HFF-Myc (cell line): ENCODE measurements around the gene HOXA5.
A peak's percentile ranks its signal among the peaks of the same experiment; 100 is the strongest.

Experiments
- DNase-seq: peaks from one replicate; pipeline ENCODE4 v3.0.0-alpha.2; 2011; ENCODE audit warnings: low read depth; ENCODE audit errors: extremely low read depth
- H3K4me3 ChIP-seq: replicated peaks from 2 replicates; pipeline ENCODE4 v1.5.1; 2011; ENCODE audit warnings: low read depth, mild to moderate bottlenecking, control low read depth, low read length
- TF ChIP-seq, protein P1 (sequence below): IDR thresholded peaks from 2 replicates; pipeline ENCODE4 v1.5.1; 2012; ENCODE audit warnings: mild to moderate bottlenecking, low read depth, low read length, control low read depth; ENCODE audit errors: missing control alignments

Gene HOXA5

DNA sequence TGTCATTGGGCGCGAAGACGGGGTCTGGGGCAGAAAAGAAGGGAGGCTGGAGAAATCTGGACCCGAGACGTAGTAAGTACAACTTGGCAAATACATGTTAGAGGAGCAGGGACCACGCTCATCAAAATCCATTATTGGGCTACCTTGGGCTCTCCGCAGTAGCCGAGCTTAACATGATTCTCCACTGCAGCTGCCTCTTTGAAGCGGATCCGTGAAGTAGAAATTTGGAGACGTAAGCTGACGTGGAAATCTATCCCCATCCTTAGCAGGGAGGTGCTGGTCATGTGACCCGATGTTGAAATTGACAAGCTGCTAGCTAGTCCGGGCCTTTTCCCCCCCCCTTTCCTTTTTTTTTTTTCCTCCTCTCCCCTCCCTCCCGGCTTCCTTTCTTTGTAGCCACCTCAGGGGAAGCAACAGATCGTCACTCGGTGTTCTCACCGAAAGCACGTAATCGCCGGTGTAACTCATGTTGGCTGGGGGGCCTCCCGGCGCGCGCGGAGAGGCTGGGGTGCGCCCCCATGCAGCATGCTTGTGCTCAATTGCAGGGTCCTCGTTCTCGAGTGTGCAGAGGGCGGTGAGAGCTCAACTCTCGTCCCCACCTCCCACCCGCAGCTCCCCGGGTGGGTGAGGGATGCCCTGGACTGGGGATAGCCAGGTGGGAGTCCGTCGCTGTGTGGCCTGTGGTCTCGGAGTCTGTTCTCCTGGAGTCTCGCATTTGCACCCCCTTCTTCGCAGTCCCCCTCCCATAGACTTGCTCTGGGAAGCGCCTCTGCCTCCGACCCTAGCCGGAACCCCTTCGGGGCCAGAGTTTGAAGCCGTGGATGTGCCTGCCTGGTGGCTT, 41.8 kb upstream of the HOXA5 start, which contains the start of gene HOXA11:
Gene HOXA11 (minus strand): TSS at position 220 of the 841 bp plus-strand sequence. CDS start 88 bp downstream, at position 132.
- peak; percentile 98 for DNase-seq
- peak within 1 kb of the TSS; percentile 83 for H3K4me3 ChIP-seq
- TF ChIP-seq, protein P1, sequence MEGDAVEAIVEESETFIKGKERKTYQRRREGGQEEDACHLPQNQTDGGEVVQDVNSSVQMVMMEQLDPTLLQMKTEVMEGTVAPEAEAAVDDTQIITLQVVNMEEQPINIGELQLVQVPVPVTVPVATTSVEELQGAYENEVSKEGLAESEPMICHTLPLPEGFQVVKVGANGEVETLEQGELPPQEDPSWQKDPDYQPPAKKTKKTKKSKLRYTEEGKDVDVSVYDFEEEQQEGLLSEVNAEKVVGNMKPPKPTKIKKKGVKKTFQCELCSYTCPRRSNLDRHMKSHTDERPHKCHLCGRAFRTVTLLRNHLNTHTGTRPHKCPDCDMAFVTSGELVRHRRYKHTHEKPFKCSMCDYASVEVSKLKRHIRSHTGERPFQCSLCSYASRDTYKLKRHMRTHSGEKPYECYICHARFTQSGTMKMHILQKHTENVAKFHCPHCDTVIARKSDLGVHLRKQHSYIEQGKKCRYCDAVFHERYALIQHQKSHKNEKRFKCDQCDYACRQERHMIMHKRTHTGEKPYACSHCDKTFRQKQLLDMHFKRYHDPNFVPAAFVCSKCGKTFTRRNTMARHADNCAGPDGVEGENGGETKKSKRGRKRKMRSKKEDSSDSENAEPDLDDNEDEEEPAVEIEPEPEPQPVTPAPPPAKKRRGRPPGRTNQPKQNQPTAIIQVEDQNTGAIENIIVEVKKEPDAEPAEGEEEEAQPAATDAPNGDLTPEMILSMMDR = no peak

DNA sequence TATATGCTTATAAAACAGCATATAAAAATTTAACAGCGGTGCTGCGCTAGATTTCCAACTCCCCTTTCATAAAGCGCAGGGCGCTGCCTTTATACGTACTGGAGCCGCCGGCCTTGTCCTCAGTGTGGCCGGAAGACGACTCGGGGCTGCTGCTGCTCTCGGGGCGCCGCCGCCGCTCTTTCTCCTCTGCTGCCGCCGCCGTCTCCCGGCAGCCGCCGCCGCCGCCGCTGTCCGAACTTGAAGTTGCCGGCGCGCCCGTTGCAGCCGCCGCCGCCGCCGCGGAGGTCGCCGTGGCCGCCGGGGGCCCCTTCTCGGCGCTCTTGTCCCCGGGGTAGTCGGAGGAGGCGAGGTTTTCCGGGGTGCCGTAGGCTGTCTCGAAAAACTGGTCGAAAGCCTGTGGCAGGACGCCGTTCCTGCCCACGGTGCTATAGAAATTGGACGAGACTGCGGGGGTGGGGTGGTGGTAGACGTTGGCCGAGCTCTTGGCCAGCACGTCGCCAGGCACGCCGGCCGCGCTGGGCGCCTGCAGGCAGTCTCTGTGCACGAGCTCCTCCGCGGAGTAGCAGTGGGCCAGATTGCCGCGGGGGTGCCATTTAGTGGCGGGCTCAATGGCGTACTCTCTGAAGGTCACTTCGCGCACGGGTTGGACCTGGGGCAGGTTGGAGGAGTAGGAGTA, 41.0 kb upstream of the HOXA5 start:
- peak overlapping the region; percentile 83 for H3K4me3 ChIP-seq
- TF ChIP-seq, protein P1 = no peak
- no peak for DNase-seq

DNA sequence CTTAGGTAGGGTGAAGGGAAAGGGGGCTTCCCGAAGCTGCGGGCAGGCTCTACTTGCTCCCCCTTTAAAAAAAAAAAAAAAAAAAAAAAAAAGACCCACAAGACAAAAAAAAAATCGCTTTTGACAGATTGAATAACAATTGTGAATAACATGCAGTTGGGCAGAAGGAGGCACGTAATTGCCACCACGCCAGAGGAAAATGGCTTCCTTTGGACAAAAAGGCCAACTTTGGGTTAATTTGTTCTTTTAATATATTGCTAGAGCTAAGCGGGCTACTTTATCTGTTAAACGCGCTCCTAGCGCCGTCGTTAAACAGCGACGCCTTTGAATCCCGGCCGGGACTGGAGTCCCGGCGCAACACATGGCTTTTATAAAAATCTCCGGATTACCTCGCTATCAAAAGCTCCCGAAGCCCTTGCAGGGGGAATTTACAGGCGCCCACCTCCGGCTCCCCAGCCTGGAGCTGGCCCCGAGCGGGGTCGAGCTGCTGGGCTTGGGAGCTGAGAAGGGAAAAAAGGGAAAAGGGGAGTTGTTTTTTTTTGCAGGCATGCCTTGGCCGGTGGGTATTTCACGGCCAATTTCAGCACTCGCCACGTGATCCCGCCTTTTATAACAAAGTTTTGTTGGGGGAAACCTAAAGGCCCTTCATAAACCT, 40.3 kb upstream of the HOXA5 start:
- DNase-seq = no peak
- peak overlapping the region; percentile 83 for H3K4me3 ChIP-seq
- TF ChIP-seq, protein P1 = no peak

DNA sequence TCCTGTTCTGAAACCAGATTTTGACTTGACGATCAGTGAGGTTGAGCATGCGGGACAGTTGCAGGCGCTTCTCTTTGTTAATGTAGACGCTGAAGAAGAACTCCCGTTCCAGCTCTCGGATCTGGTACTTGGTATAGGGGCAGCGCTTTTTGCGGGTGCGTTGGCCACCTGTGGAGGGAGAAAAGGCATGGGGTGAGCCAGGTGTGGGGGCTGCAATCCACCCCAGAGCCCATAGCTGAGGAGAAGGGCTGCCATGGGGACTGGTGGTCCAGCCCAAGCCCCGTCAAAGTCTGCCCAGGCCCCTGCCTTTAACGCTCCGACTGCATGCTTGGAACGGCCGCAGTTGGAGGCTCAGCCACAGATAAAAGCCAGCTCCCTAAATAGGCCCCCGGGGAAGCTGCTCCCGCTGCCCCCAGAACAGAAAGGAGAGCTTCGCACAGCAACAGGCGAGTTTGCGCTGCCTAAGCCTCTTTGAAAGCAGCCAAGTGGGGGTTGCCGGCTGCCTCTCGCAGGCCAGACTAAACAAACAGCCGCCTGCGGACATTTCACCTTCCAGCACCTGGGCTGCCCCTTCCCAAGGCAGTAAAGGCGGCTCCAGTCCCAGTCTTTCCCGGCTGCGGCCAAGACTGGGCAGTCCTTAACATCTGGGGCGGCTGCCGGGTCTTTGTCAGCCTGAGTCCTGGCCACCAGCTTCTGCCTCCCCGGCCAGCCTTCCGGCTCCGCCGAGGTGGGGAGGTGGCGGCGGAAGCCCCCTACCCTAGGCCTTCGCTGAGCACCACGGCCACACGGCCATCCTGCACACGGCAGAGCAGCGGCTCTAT, 39.6 kb upstream of the HOXA5 start:
- DNase-seq = no peak
- peak overlapping the region; percentile 83 for H3K4me3 ChIP-seq
- TF ChIP-seq, protein P1 = no peak

DNA sequence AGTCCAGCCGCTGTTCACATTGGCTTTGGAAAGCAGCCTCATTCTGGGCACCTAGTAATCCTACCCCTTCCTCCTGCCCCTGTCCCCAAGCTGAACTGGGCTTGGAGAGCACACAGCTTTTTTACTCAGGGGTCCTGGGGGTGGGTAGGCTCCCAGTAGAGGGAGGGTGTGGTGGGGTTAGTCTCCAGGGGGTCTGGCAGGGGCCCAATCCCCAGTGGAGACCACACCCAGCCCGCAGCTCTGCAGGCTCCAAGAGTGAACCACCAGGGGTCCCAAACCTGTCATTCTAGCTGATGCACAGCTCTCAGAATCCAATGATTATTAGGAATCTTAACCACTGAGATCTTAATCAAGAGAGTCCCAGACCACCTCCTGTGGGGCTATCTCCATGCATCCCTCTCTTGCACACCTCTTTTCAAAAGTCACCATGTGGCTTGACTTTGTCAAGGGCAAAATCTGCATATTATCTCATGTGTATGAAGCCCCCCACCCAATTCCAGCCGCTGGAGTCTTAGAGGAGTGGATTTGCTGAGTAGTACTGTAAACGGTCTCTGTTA, 38.9 kb upstream of the HOXA5 start:
- DNase-seq = no peak
- TF ChIP-seq, protein P1 = peak; percentile 16
- H3K4me3 ChIP-seq = peak overlapping the region; percentile 83
